Smooth muscle cell (in vitro differentiated cells): ENCODE results near the gene PHAF1. TPM values are rescaled to one million over a fixed set of nuclear protein-coding genes. Genes with fewer than 3 reads are reported as not detected.

Experiments used
- DNase-seq: peaks from one replicate; lab custom pipeline; 2025; ENCODE audit not compliant: unreplicated experiment; lab: John Stamatoyannopoulos, UW
- H2AFZ ChIP-seq: fragments of 200-600 bp; sonication (generic); 2 replicates; pipeline ENCODE4 v1.6.0; 2016; ENCODE audit warnings: antibody characterized with exemption, low read depth, mild to moderate bottlenecking
- H3F3A ChIP-seq: fragments of 200-600 bp; sonication (generic); 2 replicates; pipeline ENCODE4 v1.6.0; 2017; ENCODE audit warnings: antibody characterized with exemption, low read depth
- H3K27ac ChIP-seq: fragments of 200-600 bp; sonication (generic); 2 replicates; pipeline ENCODE4 v1.5.1; 2016; ENCODE audit warnings: low read depth, mild to moderate bottlenecking
- H3K27me3 ChIP-seq: fragments of 200-600 bp; sonication (generic); 2 replicates; pipeline ENCODE4 v1.6.1; 2016; ENCODE audit warnings: low read depth, mild to moderate bottlenecking
- H3K36me3 ChIP-seq: fragments of 200-600 bp; sonication (generic); 2 replicates; pipeline ENCODE4 v1.5.1; 2016; ENCODE audit warnings: low read depth
- H3K4me1 ChIP-seq: fragments of 200-600 bp; sonication (generic); 2 replicates; pipeline ENCODE4 v1.5.1; 2016; ENCODE audit warnings: low read depth
- H3K4me2 ChIP-seq: fragments of 200-600 bp; sonication (generic); 2 replicates; pipeline ENCODE4 v1.6.0; 2016; ENCODE audit warnings: mild to moderate bottlenecking
- H3K4me3 ChIP-seq: fragments of 200-600 bp; sonication (generic); 2 replicates; pipeline ENCODE4 v1.5.1; 2016; ENCODE audit warnings: mild to moderate bottlenecking
- H3K79me2 ChIP-seq: fragments of 200-600 bp; sonication (generic); 2 replicates; pipeline ENCODE4 v1.6.0; 2016; ENCODE audit warnings: low read depth, mild to moderate bottlenecking
- H3K9ac ChIP-seq: fragments of 200-600 bp; sonication (generic); 2 replicates; pipeline ENCODE4 v1.6.0; 2016; ENCODE audit warnings: low read depth
- H3K9me3 ChIP-seq: fragments of 200-600 bp; sonication (generic); replicated peaks from 2 replicates; pipeline ENCODE4 v1.5.1; 2016; ENCODE audit warnings: low read depth
- H4K20me1 ChIP-seq: fragments of 200-600 bp; sonication (generic); 2 replicates; pipeline ENCODE4 v1.6.0; 2016; ENCODE audit warnings: low read depth
- WGBS: methylation state at CpG from one replicate; pipeline ENCODE4 v1.1.7; 2016; ENCODE audit warnings: low lambda C conversion rate; 5-methylcytosine and 5-hydroxymethylcytosine counted together
- polyA plus RNA-seq: library from polyadenylated mRNA; unstranded; fragments of >200 nt; fragmentation: Nextera tagmentation; extraction: Ambion mirVana; gene quantifications from 2 replicates; pipeline ENCODE4 v1.2.1, GENCODE V29; 2016
- total RNA-seq: library from RNA; depleted of rRNA; stranded (reverse); fragments of >200 nt; gene quantifications from 2 replicates; pipeline ENCODE4 v1.2.3, GENCODE V29; 2014
- TF ChIP-seq, protein P1 (sequence below): fragments of 200-600 bp; sonication (generic); IDR thresholded peaks from 2 replicates; pipeline ENCODE4 v1.5.1; 2017; ENCODE audit warnings: borderline replicate concordance, mild to moderate bottlenecking, antibody characterized with exemption; ENCODE audit not compliant: insufficient read depth, poor library complexity, severe bottlenecking

Gene PHAF1
- total and polyA plus RNA-seq, 2 experiments from 2014 or later: 15.5 TPM

- H3K4me1 ChIP-seq: no peaks in the 10 kb centered on the region
- no peak for DNase-seq
- no peaks in the 10 kb centered on the region for H3K9me3 ChIP-seq
- TF ChIP-seq, protein P1, sequence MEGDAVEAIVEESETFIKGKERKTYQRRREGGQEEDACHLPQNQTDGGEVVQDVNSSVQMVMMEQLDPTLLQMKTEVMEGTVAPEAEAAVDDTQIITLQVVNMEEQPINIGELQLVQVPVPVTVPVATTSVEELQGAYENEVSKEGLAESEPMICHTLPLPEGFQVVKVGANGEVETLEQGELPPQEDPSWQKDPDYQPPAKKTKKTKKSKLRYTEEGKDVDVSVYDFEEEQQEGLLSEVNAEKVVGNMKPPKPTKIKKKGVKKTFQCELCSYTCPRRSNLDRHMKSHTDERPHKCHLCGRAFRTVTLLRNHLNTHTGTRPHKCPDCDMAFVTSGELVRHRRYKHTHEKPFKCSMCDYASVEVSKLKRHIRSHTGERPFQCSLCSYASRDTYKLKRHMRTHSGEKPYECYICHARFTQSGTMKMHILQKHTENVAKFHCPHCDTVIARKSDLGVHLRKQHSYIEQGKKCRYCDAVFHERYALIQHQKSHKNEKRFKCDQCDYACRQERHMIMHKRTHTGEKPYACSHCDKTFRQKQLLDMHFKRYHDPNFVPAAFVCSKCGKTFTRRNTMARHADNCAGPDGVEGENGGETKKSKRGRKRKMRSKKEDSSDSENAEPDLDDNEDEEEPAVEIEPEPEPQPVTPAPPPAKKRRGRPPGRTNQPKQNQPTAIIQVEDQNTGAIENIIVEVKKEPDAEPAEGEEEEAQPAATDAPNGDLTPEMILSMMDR: no peak
- peaks cover 24% of the 10 kb centered on the region for H4K20me1 ChIP-seq
- H3K9ac ChIP-seq: no peak overlapping the region
- 82% methylated on average over 1 of the region's 1 CpG for WGBS
- no peak overlapping the region for H3K4me2 ChIP-seq
- no peaks in the 10 kb centered on the region for H3F3A ChIP-seq
- peak overlapping the region; percentile 29 for H3K27ac ChIP-seq
- H3K4me3 ChIP-seq: no peak overlapping the region
- no peak overlapping the region for H2AFZ ChIP-seq
- peaks cover 18% of the 10 kb centered on the region for H3K79me2 ChIP-seq
- H3K36me3 ChIP-seq: no peaks in the 10 kb centered on the region
- H3K27me3 ChIP-seq: no peaks in the 10 kb centered on the region
Observed at GRCh38 chr16:67082891-67083290, 26.9 kb upstream of the PHAF1 start.

DNA sequence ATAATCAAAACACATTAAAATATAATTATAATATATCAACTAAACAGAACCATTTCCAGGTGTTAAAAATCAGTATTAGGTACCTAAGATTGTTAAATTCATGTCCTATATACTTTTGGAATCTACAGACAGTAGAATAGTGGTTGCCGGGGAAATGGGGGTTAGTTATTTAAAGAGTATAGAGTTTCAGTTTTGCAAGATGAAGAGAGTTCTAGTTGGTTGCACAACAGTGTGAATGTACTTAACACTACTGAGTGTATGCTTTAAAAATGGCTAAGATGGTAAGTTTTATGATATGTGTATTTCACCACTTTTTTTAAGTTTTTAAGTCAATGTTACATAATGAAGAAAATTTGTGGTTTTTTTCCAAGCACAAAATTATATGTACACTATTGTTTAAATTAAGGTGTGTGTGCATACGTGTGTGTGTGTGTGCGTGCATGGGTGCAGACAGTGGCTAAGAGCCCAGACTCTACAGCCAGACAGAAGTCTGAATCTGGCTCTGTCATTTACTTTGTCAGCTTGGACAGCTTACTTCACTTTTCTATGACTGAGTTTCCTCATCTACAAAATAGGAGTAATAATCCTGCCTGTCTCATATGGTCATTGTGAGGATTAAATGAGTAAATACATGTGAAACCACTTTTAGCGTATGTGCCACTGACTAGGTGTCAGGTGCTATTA lies 25.3 kb upstream of the PHAF1 start:
- H3K4me1 ChIP-seq: peaks cover 11% of the 10 kb centered on the region
- no peak overlapping the region for H2AFZ ChIP-seq
- H4K20me1 ChIP-seq: peaks cover 31% of the 10 kb centered on the region
- H3K4me3 ChIP-seq: no peak overlapping the region
- H3K27me3 ChIP-seq: no peaks in the 10 kb centered on the region
- H3F3A ChIP-seq: no peaks in the 10 kb centered on the region
- TF ChIP-seq, protein P1: no peak
- no peak overlapping the region for H3K9ac ChIP-seq
- peaks cover 30% of the 10 kb centered on the region for H3K79me2 ChIP-seq
- no peaks in the 10 kb centered on the region for H3K9me3 ChIP-seq
- no peak overlapping the region for H3K27ac ChIP-seq
- H3K4me2 ChIP-seq: no peak overlapping the region
- 96% methylated on average over 4 of the region's 4 CpGs for WGBS
- DNase-seq: no peak
- H3K36me3 ChIP-seq: no peaks in the 10 kb centered on the region

DNA sequence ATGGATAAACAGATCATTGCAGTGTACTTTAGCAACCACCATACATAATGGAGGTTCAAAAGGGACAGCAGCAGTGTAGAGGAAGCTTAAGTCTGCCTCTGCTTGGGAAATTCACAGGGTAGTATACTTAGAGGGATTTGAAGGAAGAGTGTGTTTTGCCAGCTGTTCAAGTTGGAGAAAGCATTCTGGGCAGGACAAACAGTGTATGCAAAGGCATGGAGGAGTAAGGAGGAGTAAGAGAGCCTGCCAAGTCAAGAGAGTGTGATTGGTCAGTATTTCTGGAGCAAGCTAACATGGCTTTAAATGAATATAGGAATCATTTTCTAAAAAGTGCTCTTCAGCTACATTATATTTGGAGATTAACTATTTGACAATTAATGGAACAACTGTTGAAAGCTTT lies 22.9 kb upstream of the PHAF1 start:
- H3K79me2 ChIP-seq: peaks cover 13% of the 10 kb centered on the region
- no peak overlapping the region for H3K27ac ChIP-seq
- peaks cover 35% of the 10 kb centered on the region for H4K20me1 ChIP-seq
- H3K9ac ChIP-seq: no peak overlapping the region
- H3K36me3 ChIP-seq: no peaks in the 10 kb centered on the region
- H3F3A ChIP-seq: no peaks in the 10 kb centered on the region
- no peak for DNase-seq
- no peaks in the 10 kb centered on the region for H3K27me3 ChIP-seq
- H2AFZ ChIP-seq: no peak overlapping the region
- peaks cover 11% of the 10 kb centered on the region for H3K4me1 ChIP-seq
- H3K9me3 ChIP-seq: no peaks in the 10 kb centered on the region
- TF ChIP-seq, protein P1: no peak
- H3K4me3 ChIP-seq: no peak overlapping the region
- no peak overlapping the region for H3K4me2 ChIP-seq

- H3K27ac ChIP-seq: no peak overlapping the region
- H3K9ac ChIP-seq: no peak overlapping the region
- peaks cover 11% of the 10 kb centered on the region for H3K4me1 ChIP-seq
- no peaks in the 10 kb centered on the region for H3K9me3 ChIP-seq
- H3K27me3 ChIP-seq: no peaks in the 10 kb centered on the region
- DNase-seq: no peak
- no peak overlapping the region for H2AFZ ChIP-seq
- H3K4me3 ChIP-seq: no peak overlapping the region
- peaks cover 13% of the 10 kb centered on the region for H3K79me2 ChIP-seq
- no peaks in the 10 kb centered on the region for H3K36me3 ChIP-seq
- no peaks in the 10 kb centered on the region for H3F3A ChIP-seq
- no peak overlapping the region for H3K4me2 ChIP-seq
- 96% methylated on average over 1 of the region's 1 CpG for WGBS
- TF ChIP-seq, protein P1: no peak
- peaks cover 38% of the 10 kb centered on the region for H4K20me1 ChIP-seq
Observed at GRCh38 chr16:67087291-67087690, 22.4 kb upstream of the PHAF1 start.
